ENCODE results near the gene CIITA.

Gene CIITA

DNA sequence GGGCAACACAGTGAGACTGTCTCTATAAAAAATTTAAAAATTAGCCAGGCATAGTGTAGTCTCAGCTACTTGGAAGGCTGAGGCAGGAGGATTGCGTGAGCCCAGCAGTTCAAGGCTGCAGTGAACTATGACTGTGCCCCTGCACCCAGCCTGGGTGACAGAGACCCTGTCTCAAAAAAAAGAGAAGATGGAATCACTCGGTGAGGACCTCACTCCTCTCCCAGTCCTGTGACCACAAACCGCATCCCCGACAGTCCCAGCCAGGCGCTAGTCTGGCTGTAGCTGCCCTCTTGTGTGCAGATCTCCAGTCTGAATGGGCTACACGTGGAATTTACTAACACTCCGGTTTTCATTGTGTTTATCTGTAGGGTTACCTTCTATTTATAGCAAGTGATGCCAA lies 54.1 kb downstream of the CIITA start:
- Histone ChIP-seq H3K27me3 (ENCODE audit: insufficient read depth, poor library complexity, severe bottlenecking) (no peaks in the 10 kb centered on the region), H3K4me3 (replicated peaks; ENCODE audit: insufficient read depth, low read length) (no peak overlapping the region), H3K27ac (replicated peaks) (no peak overlapping the region)
- TF ChIP-seq POLR2AphosphoS5 (IDR thresholded peaks at IDR 0.05; ENCODE audit: low read depth) (no peak), GABPA (IDR thresholded peaks at IDR 0.05; ENCODE audit: low read depth) (no peak), SPI1 (IDR thresholded peaks at IDR 0.05; ENCODE audit: borderline replicate concordance, low read depth) (no peak)
- TF ChIP-seq, protein P1, sequence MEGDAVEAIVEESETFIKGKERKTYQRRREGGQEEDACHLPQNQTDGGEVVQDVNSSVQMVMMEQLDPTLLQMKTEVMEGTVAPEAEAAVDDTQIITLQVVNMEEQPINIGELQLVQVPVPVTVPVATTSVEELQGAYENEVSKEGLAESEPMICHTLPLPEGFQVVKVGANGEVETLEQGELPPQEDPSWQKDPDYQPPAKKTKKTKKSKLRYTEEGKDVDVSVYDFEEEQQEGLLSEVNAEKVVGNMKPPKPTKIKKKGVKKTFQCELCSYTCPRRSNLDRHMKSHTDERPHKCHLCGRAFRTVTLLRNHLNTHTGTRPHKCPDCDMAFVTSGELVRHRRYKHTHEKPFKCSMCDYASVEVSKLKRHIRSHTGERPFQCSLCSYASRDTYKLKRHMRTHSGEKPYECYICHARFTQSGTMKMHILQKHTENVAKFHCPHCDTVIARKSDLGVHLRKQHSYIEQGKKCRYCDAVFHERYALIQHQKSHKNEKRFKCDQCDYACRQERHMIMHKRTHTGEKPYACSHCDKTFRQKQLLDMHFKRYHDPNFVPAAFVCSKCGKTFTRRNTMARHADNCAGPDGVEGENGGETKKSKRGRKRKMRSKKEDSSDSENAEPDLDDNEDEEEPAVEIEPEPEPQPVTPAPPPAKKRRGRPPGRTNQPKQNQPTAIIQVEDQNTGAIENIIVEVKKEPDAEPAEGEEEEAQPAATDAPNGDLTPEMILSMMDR (IDR thresholded peaks at IDR 0.05; ENCODE audit: insufficient read depth, low read length) = no peak
- TF ChIP-seq, protein P2, sequence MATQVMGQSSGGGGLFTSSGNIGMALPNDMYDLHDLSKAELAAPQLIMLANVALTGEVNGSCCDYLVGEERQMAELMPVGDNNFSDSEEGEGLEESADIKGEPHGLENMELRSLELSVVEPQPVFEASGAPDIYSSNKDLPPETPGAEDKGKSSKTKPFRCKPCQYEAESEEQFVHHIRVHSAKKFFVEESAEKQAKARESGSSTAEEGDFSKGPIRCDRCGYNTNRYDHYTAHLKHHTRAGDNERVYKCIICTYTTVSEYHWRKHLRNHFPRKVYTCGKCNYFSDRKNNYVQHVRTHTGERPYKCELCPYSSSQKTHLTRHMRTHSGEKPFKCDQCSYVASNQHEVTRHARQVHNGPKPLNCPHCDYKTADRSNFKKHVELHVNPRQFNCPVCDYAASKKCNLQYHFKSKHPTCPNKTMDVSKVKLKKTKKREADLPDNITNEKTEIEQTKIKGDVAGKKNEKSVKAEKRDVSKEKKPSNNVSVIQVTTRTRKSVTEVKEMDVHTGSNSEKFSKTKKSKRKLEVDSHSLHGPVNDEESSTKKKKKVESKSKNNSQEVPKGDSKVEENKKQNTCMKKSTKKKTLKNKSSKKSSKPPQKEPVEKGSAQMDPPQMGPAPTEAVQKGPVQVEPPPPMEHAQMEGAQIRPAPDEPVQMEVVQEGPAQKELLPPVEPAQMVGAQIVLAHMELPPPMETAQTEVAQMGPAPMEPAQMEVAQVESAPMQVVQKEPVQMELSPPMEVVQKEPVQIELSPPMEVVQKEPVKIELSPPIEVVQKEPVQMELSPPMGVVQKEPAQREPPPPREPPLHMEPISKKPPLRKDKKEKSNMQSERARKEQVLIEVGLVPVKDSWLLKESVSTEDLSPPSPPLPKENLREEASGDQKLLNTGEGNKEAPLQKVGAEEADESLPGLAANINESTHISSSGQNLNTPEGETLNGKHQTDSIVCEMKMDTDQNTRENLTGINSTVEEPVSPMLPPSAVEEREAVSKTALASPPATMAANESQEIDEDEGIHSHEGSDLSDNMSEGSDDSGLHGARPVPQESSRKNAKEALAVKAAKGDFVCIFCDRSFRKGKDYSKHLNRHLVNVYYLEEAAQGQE (IDR thresholded peaks at IDR 0.05; ENCODE audit: insufficient replicate concordance, low read depth) = no peak
- DNase-seq (ENCODE audit: low read depth in 1 of 2, low spot score in 1 of 2) = peak in 1 of 2 experiments; percentile 38

DNA sequence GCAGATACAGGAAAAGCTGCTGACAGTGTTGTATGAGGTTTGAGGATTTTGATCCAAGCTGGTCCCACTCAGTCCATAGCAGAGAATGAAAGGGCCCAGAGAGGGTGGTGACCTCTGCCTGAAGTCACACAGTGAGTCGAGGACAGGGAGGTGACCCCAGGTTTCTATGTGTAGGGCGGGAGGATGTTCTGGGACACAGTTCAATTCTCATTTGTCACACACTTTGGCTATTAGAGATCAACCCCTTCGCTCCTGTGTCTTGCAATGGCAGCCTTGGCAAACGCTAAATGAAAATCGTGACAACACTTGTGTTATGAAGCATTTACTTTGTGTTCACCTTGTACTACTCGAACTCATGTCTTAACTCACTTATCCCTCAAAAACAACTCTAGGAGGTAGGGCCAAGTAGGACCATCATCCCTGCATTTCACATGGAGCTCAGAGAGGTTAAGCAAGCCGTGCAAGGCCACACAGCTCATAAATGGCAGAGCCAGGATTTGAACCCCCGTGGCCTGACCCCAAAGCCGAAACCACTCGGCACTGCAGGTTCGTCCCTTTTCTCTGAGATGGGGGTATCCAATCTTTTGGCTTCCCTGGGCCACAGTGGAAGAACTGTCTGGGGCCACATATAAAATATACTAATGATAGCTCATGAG lies 55.1 kb downstream of the CIITA start:
- no peak overlapping the region for H3K27ac ChIP-seq (replicated peaks)
- H3K4me3 ChIP-seq (replicated peaks; ENCODE audit: insufficient read depth, low read length) = no peak overlapping the region
- no peaks in the 10 kb centered on the region for H3K27me3 ChIP-seq (ENCODE audit: insufficient read depth, poor library complexity, severe bottlenecking)
- DNase-seq (ENCODE audit: low read depth in 1 of 2, low spot score in 1 of 2) = no peak
- TF ChIP-seq, protein P1 (IDR thresholded peaks at IDR 0.05; ENCODE audit: insufficient read depth, low read length) = no peak
- no peak for TF ChIP-seq GABPA (IDR thresholded peaks at IDR 0.05; ENCODE audit: low read depth)
- TF ChIP-seq POLR2AphosphoS5 (IDR thresholded peaks at IDR 0.05; ENCODE audit: low read depth) = no peak
- TF ChIP-seq SPI1 (IDR thresholded peaks at IDR 0.05; ENCODE audit: borderline replicate concordance, low read depth) = no peak
- TF ChIP-seq, protein P2 (IDR thresholded peaks at IDR 0.05; ENCODE audit: insufficient replicate concordance, low read depth) = no peak

DNA sequence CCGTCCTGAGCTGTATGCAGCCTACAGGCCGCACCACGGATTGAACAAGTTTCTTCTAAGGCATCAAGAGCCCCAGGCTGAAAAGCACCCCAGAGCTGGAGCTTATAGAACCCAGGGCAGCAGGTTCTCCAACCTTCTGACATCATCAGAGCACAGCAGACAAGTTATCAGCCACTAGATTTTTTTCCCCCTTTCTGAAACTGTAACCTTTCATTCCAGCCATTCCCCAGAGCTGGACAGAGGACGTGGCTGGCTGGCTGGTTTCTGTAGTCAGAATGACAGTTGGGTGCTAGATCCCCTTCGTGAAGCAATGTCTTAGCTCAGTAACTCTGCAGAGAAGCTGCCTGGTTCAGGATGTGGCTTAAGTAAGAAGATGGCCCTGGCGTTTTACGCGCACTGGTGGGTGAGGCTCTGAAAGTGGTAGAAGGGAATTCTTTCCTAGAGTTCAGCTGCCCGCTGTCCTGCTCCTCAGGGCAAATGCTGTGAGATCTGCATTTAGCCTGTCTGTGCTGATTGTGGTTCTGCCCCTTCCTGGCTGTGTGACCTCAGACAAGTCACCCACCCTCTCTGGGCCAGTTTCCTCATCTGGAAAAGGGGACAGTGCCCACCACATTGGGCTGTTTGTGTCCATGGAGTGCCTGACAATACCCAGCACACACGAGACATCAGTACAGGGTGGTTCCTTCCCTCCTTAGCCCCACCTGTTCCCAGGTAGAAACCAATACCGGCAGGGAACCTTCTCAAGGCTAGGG lies 56.1 kb downstream of the CIITA start:
- H3K27ac ChIP-seq (replicated peaks) = no peak overlapping the region; the same call in 1 of the 2 replicates
- TF ChIP-seq, protein P2 (IDR thresholded peaks at IDR 0.05; ENCODE audit: insufficient replicate concordance, low read depth) = no peak
- TF ChIP-seq, protein P1 (IDR thresholded peaks at IDR 0.05; ENCODE audit: insufficient read depth, low read length) = no peak
- no peak for TF ChIP-seq SPI1 (IDR thresholded peaks at IDR 0.05; ENCODE audit: borderline replicate concordance, low read depth)
- no peak for TF ChIP-seq POLR2AphosphoS5 (IDR thresholded peaks at IDR 0.05; ENCODE audit: low read depth)
- TF ChIP-seq GABPA (IDR thresholded peaks at IDR 0.05; ENCODE audit: low read depth) = no peak
- H3K4me3 ChIP-seq (replicated peaks; ENCODE audit: insufficient read depth, low read length) = no peak overlapping the region
- peak in 1 of 2 experiments; percentile 39 for DNase-seq (ENCODE audit: low read depth in 1 of 2, low spot score in 1 of 2)
- H3K27me3 ChIP-seq (ENCODE audit: insufficient read depth, poor library complexity, severe bottlenecking) = no peaks in the 10 kb centered on the region
